HEK293 (cell line): ENCODE results near the gene MYH2.

ENCODE experiments used
- CTCF ChIA-PET: fragments of 350-600 bp; formaldehyde crosslinking; extraction: SDS; loops from one replicate; lab custom pipeline; 2021; ENCODE audit warnings: antibody characterized with exemption; lab: Yijun Ruan, JAX
- POLR2A ChIA-PET: fragments of 300-600 bp; formaldehyde crosslinking; extraction: SDS; loops from one replicate; lab custom pipeline; 2020; ENCODE audit warnings: antibody characterized with exemption, inconsistent platforms; lab: Yijun Ruan, JAX
- H3K27ac ChIP-seq: fragments of 200-500 bp; sonication (Bioruptor generic); 2 replicates; pipeline ENCODE4 v1.5.1; 2014; ENCODE audit warnings: low read depth, low read length, control low read depth, inconsistent platforms; ENCODE audit errors: extremely low read depth
- H3K36me3 ChIP-seq, 2 experiments: fragments of 200-500 bp in 1 of 2; sonication (Bioruptor generic) in 1 of 2; 1 replicate in 1 of 2; 2 replicates in 1 of 2; pipeline ENCODE4 v1.5.1; 2014 to 2017; ENCODE audit warnings: inconsistent platforms in 2 of 2, low read length in 2 of 2; ENCODE audit not compliant: control insufficient read depth in 2 of 2, insufficient read depth in 1 of 2
- H3K4me1 ChIP-seq: fragments of 200-500 bp; sonication (Bioruptor generic); 2 replicates; pipeline ENCODE4 v1.5.1; 2014; ENCODE audit warnings: mild to moderate bottlenecking, low read length, inconsistent platforms; ENCODE audit not compliant: control insufficient read depth, insufficient read depth
- H3K4me3 ChIP-seq: 2 replicates; pipeline ENCODE4 v1.5.1; 2011; ENCODE audit warnings: low read depth, mild to moderate bottlenecking, control low read depth, low read length, moderate library complexity
- H3K9me3 ChIP-seq: fragments of 200-500 bp; sonication (Bioruptor generic); 2 replicates; pipeline ENCODE4 v1.5.1; 2014; ENCODE audit warnings: low read depth, low read length, inconsistent platforms; ENCODE audit not compliant: control insufficient read depth, insufficient read depth
- GFI1B ChIP-seq: fragments of 450-650 bp; formaldehyde crosslinking; IDR thresholded peaks from 2 replicates; pipeline ENCODE4 v1.5.1; 2016; ENCODE audit warnings: missing biosample characterization, missing genetic modification characterization
- GLIS1 ChIP-seq: fragments of 450-650 bp; formaldehyde crosslinking; IDR thresholded peaks from 2 replicates; pipeline ENCODE4 v1.5.1; 2016; ENCODE audit warnings: missing biosample characterization, missing genetic modification characterization
- HOXD13 ChIP-seq: sonication (generic); formaldehyde crosslinking; IDR thresholded peaks from 2 replicates; pipeline ENCODE4 v1.8.0; 2022; ENCODE audit warnings: missing genetic modification reagents, borderline replicate concordance
- IKZF3 ChIP-seq: fragments of 450-650 bp; IDR thresholded peaks from 2 replicates; pipeline ENCODE4 v1.5.0; 2018; ENCODE audit warnings: missing biosample characterization, mild to moderate bottlenecking, missing genetic modification characterization, moderate library complexity
- KLF9 ChIP-seq: fragments of 450-650 bp; formaldehyde crosslinking; IDR thresholded peaks from 2 replicates; pipeline ENCODE4 v1.5.1; 2016; ENCODE audit warnings: missing biosample characterization, missing genetic modification characterization, low read depth
- ZIC2 ChIP-seq: fragments of 450-650 bp; formaldehyde crosslinking; IDR thresholded peaks from 2 replicates; pipeline ENCODE4 v1.5.1; 2016; ENCODE audit warnings: missing biosample characterization, missing genetic modification characterization
- ZNF184 ChIP-seq: fragments of 450-650 bp; IDR thresholded peaks from 2 replicates; pipeline ENCODE4 v1.5.1; 2018; ENCODE audit warnings: missing biosample characterization, mild to moderate bottlenecking, missing genetic modification characterization
- ZNF248 ChIP-seq: fragments of 450-650 bp; formaldehyde crosslinking; IDR thresholded peaks from 2 replicates; pipeline ENCODE4 v1.5.1; 2017; ENCODE audit warnings: missing biosample characterization, missing genetic modification characterization
- ZNF324 ChIP-seq: fragments of 450-650 bp; formaldehyde crosslinking; IDR thresholded peaks from 2 replicates; pipeline ENCODE4 v1.5.1; 2016; ENCODE audit warnings: missing biosample characterization, missing genetic modification characterization
- ZNF366 ChIP-seq: fragments of 450-650 bp; formaldehyde crosslinking; conservative IDR thresholded peaks from 2 replicates; pipeline ENCODE4 v1.5.1; 2016; ENCODE audit warnings: missing biosample characterization, missing genetic modification characterization
- ZNF501 ChIP-seq: fragments of 450-650 bp; formaldehyde crosslinking; IDR thresholded peaks from 2 replicates; pipeline ENCODE4 v1.5.1; 2016; ENCODE audit warnings: missing biosample characterization, missing genetic modification characterization
- ZNF555 ChIP-seq: fragments of 450-650 bp; formaldehyde crosslinking; conservative IDR thresholded peaks from 2 replicates; pipeline ENCODE4 v1.5.1; 2017; ENCODE audit warnings: missing biosample characterization, mild to moderate bottlenecking, missing genetic modification characterization, inconsistent platforms
- ZNF571 ChIP-seq: fragments of 450-650 bp; formaldehyde crosslinking; IDR thresholded peaks from 2 replicates; pipeline ENCODE4 v1.5.0; 2017; ENCODE audit warnings: missing biosample characterization, missing genetic modification characterization
- ZNF660 ChIP-seq: fragments of 450-650 bp; IDR thresholded peaks from 2 replicates; pipeline ENCODE4 v1.5.1; 2018; ENCODE audit warnings: missing biosample characterization, mild to moderate bottlenecking, missing genetic modification characterization
- ZNF707 ChIP-seq: fragments of 450-650 bp; formaldehyde crosslinking; IDR thresholded peaks from 2 replicates; pipeline ENCODE4 v1.5.1; 2016; ENCODE audit warnings: missing biosample characterization, missing genetic modification characterization
- TF ChIP-seq, protein P1 (sequence below): fragments of 450-650 bp; formaldehyde crosslinking; IDR thresholded peaks from 2 replicates; pipeline ENCODE4 v1.5.1; 2016; ENCODE audit warnings: missing biosample characterization, missing genetic modification characterization
- TF ChIP-seq, protein P2 (sequence below): fragments of 450-650 bp; formaldehyde crosslinking; IDR thresholded peaks from 2 replicates; pipeline ENCODE4 v1.5.1; 2016; ENCODE audit warnings: missing biosample characterization, missing genetic modification characterization
- TF ChIP-seq, protein P3 (sequence below): fragments of 450-650 bp; formaldehyde crosslinking; IDR thresholded peaks from 2 replicates; pipeline ENCODE4 v1.5.1; 2016; ENCODE audit warnings: missing biosample characterization, missing genetic modification characterization

The MYH2 gene

GRCh38 chr17:10563991-10564660, 14.7 kb upstream of the MYH2 start:
- TF ChIP-seq GFI1B (no peak), IKZF3 (tag by site-specific recombination) (no peak), ZNF366 (tag by site-specific recombination) (no peak), HOXD13 (CRISPR knock-in tag) (no peak), ZNF248 (tag by site-specific recombination) (no peak), ZNF555 (tag by site-specific recombination) (no peak), ZNF501 (tag by site-specific recombination) (no peak), ZNF571 (tag by site-specific recombination) (no peak), ZNF324 (tag by site-specific recombination) (no peak), ZNF184 (tag by site-specific recombination) (no peak), ZNF707 (tag by site-specific recombination) (no peak)
- TF ChIP-seq, protein P1, sequence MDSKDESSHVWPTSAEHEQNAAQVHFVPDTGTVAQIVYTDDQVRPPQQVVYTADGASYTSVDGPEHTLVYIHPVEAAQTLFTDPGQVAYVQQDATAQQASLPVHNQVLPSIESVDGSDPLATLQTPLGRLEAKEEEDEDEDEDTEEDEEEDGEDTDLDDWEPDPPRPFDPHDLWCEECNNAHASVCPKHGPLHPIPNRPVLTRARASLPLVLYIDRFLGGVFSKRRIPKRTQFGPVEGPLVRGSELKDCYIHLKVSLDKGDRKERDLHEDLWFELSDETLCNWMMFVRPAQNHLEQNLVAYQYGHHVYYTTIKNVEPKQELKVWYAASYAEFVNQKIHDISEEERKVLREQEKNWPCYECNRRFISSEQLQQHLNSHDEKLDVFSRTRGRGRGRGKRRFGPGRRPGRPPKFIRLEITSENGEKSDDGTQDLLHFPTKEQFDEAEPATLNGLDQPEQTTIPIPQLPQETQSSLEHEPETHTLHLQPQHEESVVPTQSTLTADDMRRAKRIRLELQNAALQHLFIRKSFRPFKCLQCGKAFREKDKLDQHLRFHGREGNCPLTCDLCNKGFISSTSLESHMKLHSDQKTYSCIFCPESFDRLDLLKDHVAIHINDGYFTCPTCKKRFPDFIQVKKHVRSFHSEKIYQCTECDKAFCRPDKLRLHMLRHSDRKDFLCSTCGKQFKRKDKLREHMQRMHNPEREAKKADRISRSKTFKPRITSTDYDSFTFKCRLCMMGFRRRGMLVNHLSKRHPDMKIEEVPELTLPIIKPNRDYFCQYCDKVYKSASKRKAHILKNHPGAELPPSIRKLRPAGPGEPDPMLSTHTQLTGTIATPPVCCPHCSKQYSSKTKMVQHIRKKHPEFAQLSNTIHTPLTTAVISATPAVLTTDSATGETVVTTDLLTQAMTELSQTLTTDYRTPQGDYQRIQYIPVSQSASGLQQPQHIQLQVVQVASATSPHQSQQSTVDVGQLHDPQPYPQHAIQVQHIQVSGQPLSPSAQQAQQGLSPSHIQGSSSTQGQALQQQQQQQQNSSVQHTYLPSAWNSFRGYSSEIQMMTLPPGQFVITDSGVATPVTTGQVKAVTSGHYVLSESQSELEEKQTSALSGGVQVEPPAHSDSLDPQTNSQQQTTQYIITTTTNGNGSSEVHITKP (tag by site-specific recombination), result no peak
- TF ChIP-seq, protein P2, sequence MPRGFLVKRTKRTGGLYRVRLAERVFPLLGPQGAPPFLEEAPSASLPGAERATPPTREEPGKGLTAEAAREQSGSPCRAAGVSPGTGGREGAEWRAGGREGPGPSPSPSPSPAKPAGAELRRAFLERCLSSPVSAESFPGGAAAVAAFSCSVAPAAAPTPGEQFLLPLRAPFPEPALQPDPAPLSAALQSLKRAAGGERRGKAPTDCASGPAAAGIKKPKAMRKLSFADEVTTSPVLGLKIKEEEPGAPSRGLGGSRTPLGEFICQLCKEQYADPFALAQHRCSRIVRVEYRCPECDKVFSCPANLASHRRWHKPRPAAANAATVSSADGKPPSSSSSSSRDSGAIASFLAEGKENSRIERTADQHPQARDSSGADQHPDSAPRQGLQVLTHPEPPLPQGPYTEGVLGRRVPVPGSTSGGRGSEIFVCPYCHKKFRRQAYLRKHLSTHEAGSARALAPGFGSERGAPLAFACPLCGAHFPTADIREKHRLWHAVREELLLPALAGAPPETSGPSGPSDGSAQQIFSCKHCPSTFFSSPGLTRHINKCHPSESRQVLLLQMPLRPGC, result no peak
- H3K36me3 ChIP-seq, result no peaks in the 10 kb centered on the region
- no peak overlapping the region for H3K4me3 ChIP-seq
- no peak overlapping the region for H3K27ac ChIP-seq
- no peaks in the 10 kb centered on the region for H3K4me1 ChIP-seq
- POLR2A ChIA-PET, result no interaction called here
- CTCF ChIA-PET, result no interaction called here
- H3K9me3 ChIP-seq, result no peaks in the 10 kb centered on the region

GRCh38 chr17:10558049-10558448, 8.6 kb upstream of the MYH2 start:
- H3K27ac ChIP-seq, result no peak overlapping the region
- ChIA-PET CTCF (interaction anchor here (0.7 to 1.3 kb wide), 3 partner anchors 11 to 59 kb away, joined by 3 to 5 read pairs (median 3); no protein-coding TSS in a partner anchor), POLR2A (no interaction called here)
- H3K4me1 ChIP-seq, result 0 out of 2 replicates have a peak, but pooled peaks cover 2% of the 10 kb centered on the region
- TF ChIP-seq, protein P3, sequence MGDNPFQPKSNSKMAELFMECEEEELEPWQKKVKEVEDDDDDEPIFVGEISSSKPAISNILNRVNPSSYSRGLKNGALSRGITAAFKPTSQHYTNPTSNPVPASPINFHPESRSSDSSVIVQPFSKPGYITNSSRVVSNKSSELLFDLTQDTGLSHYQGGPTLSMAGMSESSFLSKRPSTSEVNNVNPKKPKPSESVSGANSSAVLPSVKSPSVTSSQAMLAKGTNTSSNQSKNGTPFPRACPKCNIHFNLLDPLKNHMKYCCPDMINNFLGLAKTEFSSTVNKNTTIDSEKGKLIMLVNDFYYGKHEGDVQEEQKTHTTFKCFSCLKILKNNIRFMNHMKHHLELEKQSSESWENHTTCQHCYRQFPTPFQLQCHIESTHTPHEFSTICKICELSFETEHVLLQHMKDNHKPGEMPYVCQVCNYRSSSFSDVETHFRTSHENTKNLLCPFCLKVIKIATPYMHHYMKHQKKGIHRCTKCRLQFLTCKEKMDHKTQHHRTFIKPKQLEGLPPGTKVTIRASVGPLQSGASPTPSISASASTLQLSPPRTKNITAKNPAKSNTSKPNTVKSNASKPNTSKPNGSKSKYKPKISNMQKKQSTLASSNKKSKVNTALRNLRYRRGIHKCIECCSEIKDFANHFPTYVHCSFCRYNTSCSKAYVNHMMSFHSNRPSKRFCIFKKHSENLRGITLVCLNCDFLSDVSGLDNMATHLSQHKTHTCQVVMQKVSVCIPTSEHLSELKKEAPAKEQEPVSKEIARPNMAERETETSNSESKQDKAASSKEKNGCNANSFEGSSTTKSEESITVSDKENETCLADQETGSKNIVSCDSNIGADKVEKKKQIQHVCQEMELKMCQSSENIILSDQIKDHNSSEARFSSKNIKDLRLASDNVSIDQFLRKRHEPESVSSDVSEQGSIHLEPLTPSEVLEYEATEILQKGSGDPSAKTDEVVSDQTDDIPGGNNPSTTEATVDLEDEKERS, result no peak
- TF ChIP-seq KLF9 (tag by site-specific recombination), result no peak
- TF ChIP-seq GLIS1 (tag by site-specific recombination), result peak; percentile 49; the same call in 1 of the 2 replicates
- peak; percentile 66 for TF ChIP-seq ZIC2 (tag by site-specific recombination)
- TF ChIP-seq ZNF660 (tag by site-specific recombination), result no peak
- no peaks in the 10 kb centered on the region for H3K9me3 ChIP-seq
- H3K4me3 ChIP-seq, result no peak overlapping the region
- H3K36me3 ChIP-seq, result no peaks in the 10 kb centered on the region
